ENCODE results near the gene ENDOU.

The ENDOU gene

DNA sequence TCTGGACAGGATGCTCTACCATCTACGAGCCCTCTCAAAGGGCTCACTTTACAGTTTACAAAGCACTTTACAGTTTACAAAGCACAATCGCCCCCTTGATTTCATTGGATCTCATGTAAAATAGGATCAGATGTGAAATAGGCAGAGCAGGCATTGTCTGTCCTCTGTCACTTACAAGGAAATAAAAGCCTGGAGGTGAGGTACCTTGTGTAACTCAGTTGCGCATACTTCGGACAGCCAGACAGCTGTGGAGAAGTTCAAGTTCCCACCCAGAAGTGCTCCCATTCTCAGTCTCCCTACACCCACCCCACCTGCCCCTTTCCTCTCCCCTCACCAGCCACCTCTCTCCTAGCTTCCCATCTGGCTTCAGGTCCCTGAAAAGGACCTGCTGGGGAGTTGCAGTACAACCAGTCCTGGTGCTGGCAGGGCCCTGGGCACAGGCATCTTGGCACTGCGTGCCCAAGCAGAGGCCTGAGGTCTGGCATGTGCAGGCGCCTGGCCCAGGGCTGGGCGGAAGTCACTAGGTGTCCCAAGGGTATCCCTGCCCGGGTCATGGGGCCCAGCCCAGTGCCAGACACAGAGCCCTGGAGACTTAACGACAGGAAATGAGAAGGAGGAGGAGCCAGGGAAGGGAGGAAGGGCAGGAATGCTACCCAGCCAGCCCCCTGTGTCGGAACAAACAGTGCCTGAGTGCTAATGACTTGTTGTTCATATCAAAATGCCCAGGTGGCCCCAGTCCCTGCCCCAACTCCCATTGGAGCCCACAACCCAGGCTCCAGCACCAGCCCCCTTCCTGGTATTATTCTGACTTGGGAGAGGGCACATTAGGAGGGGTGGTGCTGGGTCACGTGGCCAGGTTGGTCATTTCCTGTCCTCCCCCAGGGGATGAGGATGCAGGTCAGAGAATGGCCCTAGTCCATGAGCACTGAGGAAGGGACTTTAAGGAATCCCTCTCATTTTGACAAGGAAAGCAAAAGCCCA is 28.0 kb upstream of the ENDOU start:
- DNase-seq (ENCODE audit: low read depth): no peak
- no peak overlapping the region for H3K4me3 ChIP-seq (ENCODE audit: low read depth, low read length)
- in situ Hi-C loops (cut with HindIII; ENCODE audit: low sequenced_read_pairs): no loop called here
- TF ChIP-seq CTCF (IDR thresholded peaks at IDR 0.05; ENCODE audit: low read depth, low read length, missing control alignments): no peak

DNA sequence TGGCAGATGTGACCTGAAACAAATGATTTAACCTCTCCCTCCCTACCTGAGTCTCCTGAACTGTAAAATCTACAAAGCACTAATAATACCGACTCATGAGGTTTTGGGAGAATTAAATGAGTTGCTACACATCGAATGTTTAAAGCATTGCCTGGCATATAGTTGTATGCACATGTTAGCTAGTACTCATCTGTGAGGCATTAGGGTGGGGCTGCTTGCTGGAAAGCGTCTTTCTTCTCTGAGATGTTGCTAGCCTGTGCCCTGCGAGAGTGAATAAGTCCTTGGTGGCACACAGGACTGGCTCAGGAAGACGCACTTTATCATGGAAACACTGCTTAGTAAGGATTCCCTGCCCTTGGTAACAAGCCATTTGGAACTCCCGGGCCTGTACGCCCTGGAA is 27.3 kb upstream of the ENDOU start:
- in situ Hi-C loops (cut with HindIII; ENCODE audit: low sequenced_read_pairs): no loop called here
- no peak for TF ChIP-seq CTCF (IDR thresholded peaks at IDR 0.05; ENCODE audit: low read depth, low read length, missing control alignments)
- DNase-seq (ENCODE audit: low read depth): no peak
- no peak overlapping the region for H3K4me3 ChIP-seq (ENCODE audit: low read depth, low read length)

- in situ Hi-C loops (cut with HindIII; ENCODE audit: low sequenced_read_pairs): no loop called here
- TF ChIP-seq CTCF (IDR thresholded peaks at IDR 0.05; ENCODE audit: low read depth, low read length, missing control alignments): no peak
- H3K4me3 ChIP-seq (ENCODE audit: low read depth, low read length): no peak overlapping the region
- no peak for DNase-seq (ENCODE audit: low read depth)
Observed at GRCh38 chr12:47752121-47752520, 26.8 kb upstream of the ENDOU start.

DNA sequence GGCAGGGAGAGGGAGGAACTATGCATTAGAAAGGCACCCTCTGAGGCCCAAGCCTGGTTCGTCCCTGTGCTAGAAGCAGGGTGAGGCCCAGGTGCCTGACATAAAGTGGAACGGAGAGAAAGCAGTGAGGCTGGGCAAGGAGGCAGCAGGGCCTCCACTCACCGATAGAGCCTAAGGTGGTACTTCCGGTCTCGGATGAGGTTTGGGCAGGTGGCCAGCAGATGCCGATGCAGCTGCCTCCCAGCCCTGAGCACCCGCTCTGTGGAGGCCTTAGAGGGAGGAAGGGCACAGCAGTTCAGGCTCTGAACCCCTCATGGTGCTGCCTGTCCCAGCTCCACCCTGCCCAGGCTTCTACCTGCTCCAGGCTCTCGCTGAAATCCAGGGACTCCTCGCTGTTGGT is 26.3 kb upstream of the ENDOU start:
- DNase-seq (ENCODE audit: low read depth): no peak
- no peak overlapping the region for H3K4me3 ChIP-seq (ENCODE audit: low read depth, low read length)
- TF ChIP-seq CTCF (IDR thresholded peaks at IDR 0.05; ENCODE audit: low read depth, low read length, missing control alignments): no peak
- in situ Hi-C loops (cut with HindIII; ENCODE audit: low sequenced_read_pairs): no loop called here

DNA sequence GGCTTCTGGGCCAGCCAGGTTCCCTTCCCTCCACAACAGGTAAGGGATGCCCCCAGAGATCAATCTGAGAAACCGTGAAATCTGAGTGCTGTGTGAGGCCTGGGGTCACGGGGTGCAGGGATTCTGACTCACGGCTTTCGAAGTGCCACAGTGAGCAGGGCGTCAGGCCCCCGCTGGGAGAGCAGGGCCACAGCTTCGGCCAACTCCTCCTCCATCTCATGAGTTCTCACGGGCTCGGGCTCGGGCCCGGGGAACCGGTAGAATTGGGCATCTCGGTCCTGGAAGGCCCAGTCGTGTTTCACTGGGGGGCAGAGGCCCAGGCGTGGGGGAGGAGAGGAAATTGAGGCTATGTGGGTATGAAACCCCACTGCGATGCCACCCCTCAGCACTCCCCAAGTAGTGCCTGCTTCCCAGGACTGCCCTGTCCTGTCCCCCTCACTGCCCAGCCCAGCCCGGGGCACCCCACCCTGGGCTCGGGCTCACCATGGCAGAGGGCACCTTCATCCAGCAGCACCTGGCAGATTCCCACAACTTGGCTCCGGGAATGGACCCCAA is 25.7 kb upstream of the ENDOU start:
- H3K4me3 ChIP-seq (ENCODE audit: low read depth, low read length): no peak overlapping the region
- in situ Hi-C loops (cut with HindIII; ENCODE audit: low sequenced_read_pairs): no loop called here
- no peak for DNase-seq (ENCODE audit: low read depth)
- no peak for TF ChIP-seq CTCF (IDR thresholded peaks at IDR 0.05; ENCODE audit: low read depth, low read length, missing control alignments)

DNA sequence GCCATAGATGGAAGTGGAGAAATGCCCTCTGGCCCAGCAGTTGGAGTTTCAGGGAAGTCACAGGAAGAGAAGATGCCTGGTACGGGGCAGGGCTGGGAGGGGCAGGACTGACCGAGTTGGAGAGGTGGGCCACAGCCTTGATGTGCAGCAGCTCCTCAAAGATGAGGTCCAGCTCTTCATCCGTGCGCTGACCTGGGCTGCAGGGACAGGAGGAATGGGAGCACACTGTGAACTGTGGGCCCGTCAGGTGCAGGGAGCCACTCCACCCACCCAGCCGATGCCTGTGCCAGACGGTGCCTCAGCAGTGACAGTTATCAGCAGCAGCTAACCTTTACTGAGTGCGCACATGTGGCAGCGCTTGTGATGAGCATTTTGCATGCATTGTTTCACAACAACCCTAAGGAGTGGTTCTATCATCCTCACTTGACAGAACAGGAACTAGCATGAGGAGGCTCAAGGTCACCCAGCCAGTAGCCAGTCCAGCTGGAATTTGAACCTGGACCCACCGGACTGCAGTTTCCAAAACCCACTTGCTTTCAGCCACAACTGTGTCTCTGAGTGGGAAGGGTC is 25.0 kb upstream of the ENDOU start:
- in situ Hi-C loops (cut with HindIII; ENCODE audit: low sequenced_read_pairs): no loop called here
- no peak for TF ChIP-seq CTCF (IDR thresholded peaks at IDR 0.05; ENCODE audit: low read depth, low read length, missing control alignments)
- no peak overlapping the region for H3K4me3 ChIP-seq (ENCODE audit: low read depth, low read length)
- no peak for DNase-seq (ENCODE audit: low read depth)

Measured in astrocyte of the cerebellum (primary cell).